CD8-positive, alpha-beta memory T cell (primary cell): ENCODE measurements around the gene CDC42EP4. TPM values are rescaled to one million over a fixed set of nuclear protein-coding genes. Genes with fewer than 3 reads are reported as not detected.
A peak's percentile ranks its signal among the peaks of the same experiment; 100 is the strongest.

Source experiments
- CTCF ChIA-PET: fragments of 350-600 bp; sonication (Branson Sonifier 250); formaldehyde crosslinking; loops from one replicate; lab custom pipeline; 2021; ENCODE audit warnings: antibody characterized with exemption; lab: Charles Lee
- POLR2A ChIA-PET: fragments of 350-600 bp; sonication (Branson Sonifier 250); formaldehyde crosslinking; loops from one replicate; lab custom pipeline; 2021; ENCODE audit warnings: antibody characterized with exemption; lab: Charles Lee
- DNase-seq, 5 donors: peaks; one replicate each; pipeline versions ENCODE4 v3.0.0 to v3.0.0-alpha.2; 2020 to 2022; ENCODE audit warnings: mixed read lengths in 1 of 5
- H3K27ac ChIP-seq: one replicate; pipeline ENCODE4 v1.7.0; 2013; ENCODE audit warnings: low read depth, mild to moderate bottlenecking, low read length, moderate library complexity
- H3K27me3 ChIP-seq: 2 replicates; pipeline ENCODE4 v1.7.0; 2013; ENCODE audit warnings: low read length, mild to moderate bottlenecking; ENCODE audit not compliant: insufficient read depth, poor library complexity, severe bottlenecking
- H3K36me3 ChIP-seq: 2 replicates; pipeline ENCODE4 v1.7.0; 2013; ENCODE audit warnings: mild to moderate bottlenecking, low read length, moderate library complexity; ENCODE audit not compliant: insufficient read depth
- H3K4me1 ChIP-seq: 2 replicates; pipeline ENCODE4 v1.7.0; 2013; ENCODE audit warnings: mild to moderate bottlenecking, low read length, moderate library complexity; ENCODE audit not compliant: insufficient read depth
- H3K4me3 ChIP-seq: 2 replicates; pipeline ENCODE4 v1.7.0; 2013; ENCODE audit warnings: mild to moderate bottlenecking, low read length
- H3K9me3 ChIP-seq: 2 replicates; pipeline ENCODE4 v1.7.0; 2013; ENCODE audit warnings: mild to moderate bottlenecking, low read length
- H3K27ac Mint-ChIP-seq, 8 donors: one replicate each; pipeline ENCODE4 v1.8.0; 2020 to 2021; ENCODE audit warnings: mixed read lengths in 8 of 8, mild to moderate bottlenecking in 6 of 8, inconsistent platforms in 3 of 8, moderate library complexity in 3 of 8
- H3K27me3 Mint-ChIP-seq, 2 donors: one replicate each; pipeline ENCODE4 v1.8.0; 2020 to 2021; ENCODE audit warnings: mixed read lengths in 2 of 2, mild to moderate bottlenecking in 1 of 2, moderate library complexity in 1 of 2
- H3K36me3 Mint-ChIP-seq, 3 donors: one replicate each; pipeline ENCODE4 v1.8.0; 2020 to 2021; ENCODE audit warnings: mixed read lengths in 3 of 3, inconsistent platforms in 1 of 3, mild to moderate bottlenecking in 1 of 3
- H3K4me1 Mint-ChIP-seq, 3 donors: one replicate each; pipeline ENCODE4 v1.8.0; 2020 to 2021; ENCODE audit warnings: mixed read lengths in 3 of 3, inconsistent platforms in 1 of 3, mild to moderate bottlenecking in 1 of 3
- H3K4me3 Mint-ChIP-seq, 7 donors: one replicate each; pipeline ENCODE4 v1.8.0; 2020 to 2021; ENCODE audit warnings: mixed read lengths in 7 of 7, mild to moderate bottlenecking in 6 of 7, moderate library complexity in 4 of 7, inconsistent platforms in 2 of 7
- H3K9me3 Mint-ChIP-seq, 5 donors: one replicate each; pipeline ENCODE4 v1.8.0; 2020 to 2022; ENCODE audit warnings: mixed read lengths in 5 of 5, mild to moderate bottlenecking in 3 of 5, moderate library complexity in 2 of 5, inconsistent platforms in 1 of 5
- polyA plus RNA-seq: library from polyadenylated mRNA; unstranded; fragments of 300-500 nt; fragmentation: Illumina TruSeq; gene quantifications from one replicate; pipeline ENCODE4 v1.2.3, GENCODE V29; 2021
- total RNA-seq, 2 experiments: library from RNA; stranded (reverse); gene quantifications; one replicate each; pipeline ENCODE4 v1.2.3, GENCODE V29; 2021

CDC42EP4 gene
- total and polyA plus RNA-seq, 3 experiments from 2014 or later = 0.29 to 0.55 (median 0.47) TPM

DNA sequence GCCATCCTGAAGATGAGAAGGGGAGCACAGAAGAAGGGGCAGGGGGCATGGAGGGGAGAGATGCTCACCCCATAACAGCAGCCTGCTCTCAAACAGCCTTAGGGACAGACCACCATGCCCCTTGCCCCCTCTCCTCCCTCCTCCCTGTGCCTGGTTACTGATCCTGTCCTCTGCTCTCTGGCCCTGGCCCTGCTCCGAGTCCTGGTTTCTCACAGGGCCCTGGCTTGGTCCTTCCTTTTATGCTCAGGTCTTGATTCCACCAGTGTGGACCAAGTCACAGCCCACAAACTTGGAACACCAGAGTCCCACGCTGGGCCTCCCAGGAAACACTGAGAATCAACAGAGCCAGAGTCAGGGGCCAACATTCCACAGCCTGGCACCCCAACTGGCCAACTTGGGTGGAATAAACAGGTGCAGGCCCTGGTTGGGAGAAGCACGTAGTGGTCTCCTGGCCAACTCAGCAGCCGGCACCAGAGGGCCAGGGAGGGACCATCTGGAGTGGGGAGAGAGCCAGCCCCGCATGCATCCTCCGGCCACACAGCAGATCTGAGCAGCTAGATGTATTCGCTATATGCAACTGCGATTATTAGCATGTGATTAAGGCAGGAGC, 44.9 kb upstream of the CDC42EP4 start:
- POLR2A ChIA-PET = no interaction called here
- Mint-ChIP-seq H3K9me3 (no peaks in the 10 kb centered on the region), H3K27me3 (no peaks in the 10 kb centered on the region), H3K27ac (peak overlapping the region in 1 of 8 donors; percentile 86), H3K36me3 (no peaks in the 10 kb centered on the region), H3K4me3 (no peak overlapping the region), H3K4me1 (no peaks in the 10 kb centered on the region)
- Histone ChIP-seq H3K4me3 (no peak overlapping the region), H3K27me3 (no peaks in the 10 kb centered on the region), H3K9me3 (no peaks in the 10 kb centered on the region), H3K27ac (no peak overlapping the region), H3K4me1 (no peaks in the 10 kb centered on the region), H3K36me3 (no peaks in the 10 kb centered on the region)
- CTCF ChIA-PET = interaction anchor here (0.7 kb wide), 1 partner anchor 629 kb away, joined by 3 read pairs; no protein-coding TSS in a partner anchor
- no peak for DNase-seq

DNA sequence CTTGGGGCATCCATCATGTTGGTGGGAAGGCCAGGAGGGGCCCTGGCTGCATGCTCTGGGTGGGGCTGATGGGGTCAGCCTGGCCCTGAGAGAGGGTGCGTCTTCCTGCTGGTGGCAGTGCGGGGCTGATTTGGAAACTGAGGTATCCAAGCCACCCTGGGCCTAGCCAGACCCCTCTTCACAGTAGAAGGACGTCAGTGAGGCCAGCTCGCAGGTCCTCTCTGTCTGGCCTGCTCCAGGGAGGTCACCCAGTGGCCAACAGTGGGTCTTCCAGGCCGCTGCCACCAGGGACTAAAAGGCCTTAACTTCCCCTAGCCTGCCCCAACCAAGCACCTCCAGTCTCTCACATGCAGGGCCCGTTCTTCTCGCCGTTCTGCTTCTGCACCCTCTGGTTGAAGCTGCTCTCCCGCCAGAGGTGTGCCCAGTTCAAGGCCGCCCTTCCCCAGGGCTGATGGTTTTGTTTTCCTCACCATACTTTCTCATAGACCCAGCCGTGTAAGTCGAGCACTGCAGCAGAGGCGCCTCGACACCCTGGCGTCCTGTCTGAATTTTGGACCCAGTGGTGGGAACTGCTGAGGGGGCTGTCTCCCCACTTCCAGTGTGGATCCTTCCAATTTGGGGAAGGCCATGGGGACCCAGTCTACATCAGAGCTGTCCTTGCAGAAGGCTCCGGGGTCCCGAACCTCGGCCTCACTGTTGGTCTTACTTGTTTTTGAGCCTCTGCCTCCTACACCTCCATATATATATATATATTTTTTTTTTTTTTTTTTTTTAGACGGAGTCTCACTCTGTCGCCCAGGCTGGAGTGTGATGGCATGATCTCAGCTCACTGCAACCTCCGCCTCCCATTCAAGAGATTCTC, 42.9 kb upstream of the CDC42EP4 start:
- no peaks in the 10 kb centered on the region for H3K9me3 Mint-ChIP-seq
- CTCF ChIA-PET = interaction anchor here (1.1 kb wide), 1 partner anchor 15 kb away, joined by 5 read pairs; no protein-coding TSS in a partner anchor
- H3K27ac Mint-ChIP-seq = no peak overlapping the region
- Histone ChIP-seq H3K36me3 (no peaks in the 10 kb centered on the region), H3K4me3 (no peak overlapping the region), H3K9me3 (no peaks in the 10 kb centered on the region), H3K27me3 (no peaks in the 10 kb centered on the region), H3K27ac (no peak overlapping the region), H3K4me1 (no peaks in the 10 kb centered on the region)
- H3K4me3 Mint-ChIP-seq = no peak overlapping the region
- POLR2A ChIA-PET = interaction anchor here (0.7 kb wide), 1 partner anchor 142 kb away, joined by 3 read pairs; no protein-coding TSS in a partner anchor
- H3K27me3 Mint-ChIP-seq = no peaks in the 10 kb centered on the region
- DNase-seq = no peak
- no peaks in the 10 kb centered on the region for H3K36me3 Mint-ChIP-seq
- no peaks in the 10 kb centered on the region for H3K4me1 Mint-ChIP-seq

DNA sequence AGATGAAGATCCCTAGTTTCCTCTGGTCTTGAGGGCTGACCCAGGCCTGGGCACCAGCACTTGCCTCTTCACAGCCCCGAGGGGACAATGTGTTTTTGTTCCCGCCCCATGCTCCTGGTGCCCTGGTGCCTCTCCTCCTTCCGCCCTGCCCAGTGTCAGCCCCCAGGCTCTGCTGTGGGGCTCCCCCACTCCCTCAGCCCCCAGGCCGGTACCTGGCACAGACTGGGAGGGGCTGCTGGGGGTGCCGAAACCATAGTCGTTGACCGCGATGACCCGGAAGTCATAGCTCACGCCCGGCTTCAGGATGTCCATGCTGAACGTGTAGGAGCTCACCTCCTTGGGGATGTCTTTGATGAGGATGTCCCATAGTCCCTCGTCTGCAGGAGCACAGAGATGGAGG, 40.5 kb upstream of the CDC42EP4 start:
- ChIA-PET CTCF (no interaction called here), POLR2A (no interaction called here)
- Histone ChIP-seq H3K27me3 (no peaks in the 10 kb centered on the region), H3K9me3 (no peaks in the 10 kb centered on the region), H3K4me3 (no peak overlapping the region), H3K36me3 (no peaks in the 10 kb centered on the region), H3K4me1 (no peaks in the 10 kb centered on the region), H3K27ac (no peak overlapping the region)
- H3K4me1 Mint-ChIP-seq = no peaks in the 10 kb centered on the region
- H3K27me3 Mint-ChIP-seq = no peaks in the 10 kb centered on the region
- no peak overlapping the region for H3K4me3 Mint-ChIP-seq
- H3K9me3 Mint-ChIP-seq = no peaks in the 10 kb centered on the region
- no peaks in the 10 kb centered on the region for H3K36me3 Mint-ChIP-seq
- no peak overlapping the region for H3K27ac Mint-ChIP-seq
- DNase-seq = no peak

DNA sequence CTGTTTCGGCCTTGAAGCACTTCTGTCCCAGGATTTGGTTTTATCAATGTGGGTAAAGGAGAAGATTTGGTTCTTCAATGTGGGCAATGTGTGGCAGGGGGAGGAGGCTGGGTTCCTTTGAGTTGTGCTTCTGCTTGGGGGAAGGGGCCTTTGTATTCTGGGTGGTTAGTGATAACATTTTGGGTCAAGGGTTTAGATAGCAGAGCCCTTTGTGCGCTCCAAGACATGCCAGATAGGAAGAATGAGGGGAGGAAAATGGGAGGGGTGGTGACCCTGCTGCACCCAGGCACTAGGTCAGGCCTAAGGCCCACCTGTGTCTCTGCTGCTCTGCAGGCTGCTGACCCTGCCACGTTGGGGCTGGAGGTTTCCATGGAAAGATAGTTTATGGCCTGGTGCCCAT, 40.0 kb upstream of the CDC42EP4 start:
- ChIA-PET POLR2A (no interaction called here), CTCF (no interaction called here)
- no peak overlapping the region for H3K4me3 ChIP-seq
- H3K9me3 ChIP-seq = no peaks in the 10 kb centered on the region
- no peak overlapping the region for H3K27ac Mint-ChIP-seq
- H3K27me3 Mint-ChIP-seq = no peaks in the 10 kb centered on the region
- H3K4me3 Mint-ChIP-seq = no peak overlapping the region
- DNase-seq = no peak
- no peak overlapping the region for H3K27ac ChIP-seq
- H3K36me3 ChIP-seq = no peaks in the 10 kb centered on the region
- H3K27me3 ChIP-seq = no peaks in the 10 kb centered on the region
- H3K4me1 Mint-ChIP-seq = no peaks in the 10 kb centered on the region
- H3K36me3 Mint-ChIP-seq = no peaks in the 10 kb centered on the region
- H3K9me3 Mint-ChIP-seq = no peaks in the 10 kb centered on the region
- no peaks in the 10 kb centered on the region for H3K4me1 ChIP-seq

DNA sequence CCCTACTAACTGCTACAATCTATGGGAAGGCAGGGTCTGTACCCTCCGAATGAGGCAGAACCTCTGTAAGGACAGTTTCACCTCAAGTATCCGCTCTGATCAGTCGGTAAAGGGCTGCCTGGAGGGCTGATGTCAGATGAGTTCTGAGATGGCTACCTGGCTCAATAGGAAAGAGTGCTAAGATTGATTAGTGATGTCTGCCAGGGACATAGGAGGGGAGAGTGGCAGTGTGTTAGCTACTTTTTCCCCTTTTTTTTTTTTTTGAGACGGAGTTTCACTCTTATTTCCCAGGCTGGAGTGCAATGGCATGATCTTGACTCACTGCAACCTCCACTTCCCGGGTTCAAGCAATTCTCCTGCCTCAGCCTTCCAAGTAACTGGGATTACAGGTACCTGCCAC, 39.1 kb upstream of the CDC42EP4 start:
- no peak overlapping the region for H3K4me3 ChIP-seq
- H3K27me3 Mint-ChIP-seq = no peaks in the 10 kb centered on the region

DNA sequence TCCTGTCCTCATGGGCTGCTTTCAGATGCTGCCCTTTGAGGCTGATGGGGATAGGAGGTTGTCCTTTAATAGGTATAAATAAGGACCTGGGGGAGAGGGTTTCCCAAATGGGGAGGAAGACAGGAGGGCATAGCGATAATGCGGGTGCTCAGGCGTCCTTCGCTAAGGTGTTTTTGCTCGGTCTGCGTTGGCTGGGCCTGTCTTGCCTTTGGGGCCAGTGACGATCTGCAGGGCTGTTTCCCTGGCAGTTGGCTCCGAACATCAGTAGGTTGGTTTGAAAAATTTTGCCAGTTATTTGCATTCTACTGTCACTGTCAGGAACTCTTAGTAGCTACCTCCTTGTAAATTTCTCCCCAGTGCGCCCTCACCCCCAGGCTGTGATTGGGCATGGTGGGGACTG, 37.8 kb upstream of the CDC42EP4 start:
- no peak overlapping the region for H3K4me3 ChIP-seq
- Mint-ChIP-seq H3K4me3 (no peak overlapping the region), H3K27ac (no peak overlapping the region), H3K36me3 (no peaks in the 10 kb centered on the region), H3K27me3 (no peaks in the 10 kb centered on the region), H3K4me1 (no peaks in the 10 kb centered on the region), H3K9me3 (no peaks in the 10 kb centered on the region)
- H3K27ac ChIP-seq = no peak overlapping the region
- ChIA-PET CTCF (interaction anchor here (1.7 kb wide), 1 partner anchor 20 kb away, joined by 3 read pairs; no protein-coding TSS in a partner anchor), POLR2A (no interaction called here)
- no peaks in the 10 kb centered on the region for H3K27me3 ChIP-seq
- DNase-seq = no peak
- no peaks in the 10 kb centered on the region for H3K4me1 ChIP-seq
- no peaks in the 10 kb centered on the region for H3K36me3 ChIP-seq
- no peaks in the 10 kb centered on the region for H3K9me3 ChIP-seq

More for the DNA sequence above, 39.1 kb upstream of the CDC42EP4 start:
- no peaks in the 10 kb centered on the region for H3K36me3 Mint-ChIP-seq
- no peaks in the 10 kb centered on the region for H3K4me1 ChIP-seq
- no peak overlapping the region for H3K27ac ChIP-seq
- no peaks in the 10 kb centered on the region for H3K4me1 Mint-ChIP-seq
- no peaks in the 10 kb centered on the region for H3K9me3 Mint-ChIP-seq
- H3K27me3 ChIP-seq = no peaks in the 10 kb centered on the region
- H3K36me3 ChIP-seq = no peaks in the 10 kb centered on the region
- CTCF ChIA-PET = no interaction called here
- POLR2A ChIA-PET = no interaction called here
- H3K4me3 Mint-ChIP-seq = no peak overlapping the region
- H3K27ac Mint-ChIP-seq = peak overlapping the region in 1 of 8 donors; percentile 24
- no peaks in the 10 kb centered on the region for H3K9me3 ChIP-seq
- DNase-seq = no peak

DNA sequence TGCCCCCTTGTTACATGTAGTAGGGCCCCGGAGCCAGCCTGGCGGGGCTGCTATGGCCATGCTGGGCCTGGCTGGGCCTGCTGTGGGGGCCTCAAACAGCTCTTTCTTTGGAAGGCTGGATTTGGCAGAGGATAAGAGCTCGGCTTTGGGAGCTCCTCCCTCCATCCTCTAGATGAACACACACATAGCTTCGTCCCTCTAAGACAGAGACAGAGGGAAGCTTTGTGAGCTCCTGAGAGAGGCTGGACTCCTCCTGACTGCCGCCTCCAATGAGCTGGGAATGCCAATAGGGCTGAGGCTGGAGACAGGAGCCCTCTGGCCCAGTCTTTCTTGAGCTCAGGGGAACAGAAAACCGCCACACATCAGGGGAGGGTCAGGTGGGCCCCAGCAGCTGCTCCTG, 37.3 kb upstream of the CDC42EP4 start:
- DNase-seq = no peak
- Histone ChIP-seq H3K9me3 (no peaks in the 10 kb centered on the region), H3K27ac (no peak overlapping the region), H3K36me3 (no peaks in the 10 kb centered on the region), H3K4me1 (no peaks in the 10 kb centered on the region), H3K27me3 (no peaks in the 10 kb centered on the region), H3K4me3 (no peak overlapping the region)
- no peaks in the 10 kb centered on the region for H3K36me3 Mint-ChIP-seq
- ChIA-PET POLR2A (no interaction called here), CTCF (interaction anchor here (1.7 kb wide), 1 partner anchor 21 kb away, joined by 3 read pairs; no protein-coding TSS in a partner anchor)
- no peak overlapping the region for H3K27ac Mint-ChIP-seq
- no peak overlapping the region for H3K4me3 Mint-ChIP-seq
- no peaks in the 10 kb centered on the region for H3K4me1 Mint-ChIP-seq
- H3K27me3 Mint-ChIP-seq = no peaks in the 10 kb centered on the region
- no peaks in the 10 kb centered on the region for H3K9me3 Mint-ChIP-seq

DNA sequence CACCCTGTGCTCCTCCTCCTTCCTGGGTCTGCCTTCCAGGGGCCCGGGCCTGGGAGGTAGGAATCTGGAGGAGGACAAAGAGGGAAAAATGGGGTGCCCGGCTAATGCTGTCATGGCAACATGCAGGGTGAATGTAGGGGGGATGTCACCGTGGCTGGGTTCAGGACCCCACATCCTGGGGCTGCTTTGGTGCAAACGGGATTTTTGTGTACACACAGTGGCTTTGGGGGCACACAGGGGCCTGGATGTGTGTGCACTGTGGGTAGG, 37.0 kb upstream of the CDC42EP4 start:
- peaks cover 0 to 3% of the 10 kb centered on the region in 2 donors for H3K27me3 Mint-ChIP-seq
- Histone ChIP-seq H3K36me3 (no peaks in the 10 kb centered on the region), H3K27me3 (no peaks in the 10 kb centered on the region), H3K27ac (no peak overlapping the region), H3K9me3 (no peaks in the 10 kb centered on the region), H3K4me1 (no peaks in the 10 kb centered on the region), H3K4me3 (no peak overlapping the region)
- ChIA-PET CTCF (interaction anchor here (1.7 kb wide), 1 partner anchor 21 kb away, joined by 3 read pairs; no protein-coding TSS in a partner anchor), POLR2A (no interaction called here)
- DNase-seq = no peak
- H3K4me3 Mint-ChIP-seq = no peak overlapping the region
- H3K4me1 Mint-ChIP-seq = no peaks in the 10 kb centered on the region
- no peak overlapping the region for H3K27ac Mint-ChIP-seq
- no peaks in the 10 kb centered on the region for H3K36me3 Mint-ChIP-seq
- H3K9me3 Mint-ChIP-seq = no peaks in the 10 kb centered on the region
